HEK293T (cell line): ENCODE results near the gene ERVH48-1.
"Not testable (repeated sequence)": the region's sequence is repeated elsewhere in the genome, so short reads cannot be mapped to it uniquely, and the experiment has no call there.

ENCODE experiments used
- CTCF ChIA-PET: fragments of 350-600 bp; formaldehyde crosslinking; extraction: SDS; loops from one replicate; lab custom pipeline; 2021; ENCODE audit warnings: antibody characterized with exemption, inconsistent platforms; lab: Yijun Ruan, JAX
- POLR2A ChIA-PET: fragments of 350-600 bp; formaldehyde crosslinking; extraction: SDS; loops from one replicate; lab custom pipeline; 2020; ENCODE audit warnings: antibody characterized with exemption, inconsistent platforms; lab: Yijun Ruan, JAX
- DNase-seq: peaks from one replicate; pipeline ENCODE4 v3.0.0; 2012; ENCODE audit warnings: mixed read lengths; ENCODE audit errors: extremely low spot score
- ARNT ChIP-seq: fragments of 450-650 bp; IDR thresholded peaks from 2 replicates; pipeline ENCODE4 v1.6.1; 2017; ENCODE audit warnings: mild to moderate bottlenecking
- BHLHE40 ChIP-seq: fragments of 450-650 bp; IDR thresholded peaks from 2 replicates; pipeline ENCODE4 v1.6.1; 2016; ENCODE audit warnings: mild to moderate bottlenecking, moderate library complexity, borderline replicate concordance
- CTBP1 ChIP-seq: fragments of 450-650 bp; IDR thresholded peaks from 2 replicates; pipeline ENCODE4 v1.6.1; 2016; ENCODE audit warnings: borderline replicate concordance
- ELF4 ChIP-seq: fragments of 450-650 bp; IDR thresholded peaks from 2 replicates; pipeline ENCODE4 v1.6.1; 2017; ENCODE audit warnings: antibody characterized with exemption
- FOXA1 ChIP-seq: fragments of 450-650 bp; IDR thresholded peaks from 2 replicates; pipeline ENCODE4 v1.6.1; 2016; ENCODE audit warnings: mild to moderate bottlenecking
- FOXK2 ChIP-seq: fragments of 450-650 bp; IDR thresholded peaks from 2 replicates; pipeline ENCODE4 v1.6.1; 2016; ENCODE audit warnings: mild to moderate bottlenecking
- FOXM1 ChIP-seq: fragments of 450-650 bp; IDR thresholded peaks from 2 replicates; pipeline ENCODE4 v1.6.1; 2017; ENCODE audit warnings: mild to moderate bottlenecking, borderline replicate concordance
- HDGF ChIP-seq: fragments of 450-650 bp; IDR thresholded peaks from 2 replicates; pipeline ENCODE4 v1.6.1; 2017; ENCODE audit warnings: antibody characterized with exemption, borderline replicate concordance
- L3MBTL2 ChIP-seq: fragments of 450-650 bp; conservative IDR thresholded peaks from 2 replicates; pipeline ENCODE4 v1.6.1; 2016; ENCODE audit warnings: mild to moderate bottlenecking
- LEF1 ChIP-seq: fragments of 450-650 bp; IDR thresholded peaks from 2 replicates; pipeline ENCODE4 v1.6.1; 2017; ENCODE audit warnings: mild to moderate bottlenecking, borderline replicate concordance
- NFRKB ChIP-seq: fragments of 450-650 bp; IDR thresholded peaks from 2 replicates; pipeline ENCODE4 v1.6.1; 2016; ENCODE audit warnings: mild to moderate bottlenecking, moderate library complexity
- PKNOX1 ChIP-seq: fragments of 450-650 bp; IDR thresholded peaks from 2 replicates; pipeline ENCODE4 v1.6.1; 2016
- SP1 ChIP-seq: fragments of 450-650 bp; IDR thresholded peaks from 2 replicates; pipeline ENCODE4 v1.6.1; 2017
- SUZ12 ChIP-seq: fragments of 450-650 bp; IDR thresholded peaks from 2 replicates; pipeline ENCODE4 v1.6.1; 2016; ENCODE audit warnings: mild to moderate bottlenecking
- TARDBP ChIP-seq: fragments of 450-650 bp; IDR thresholded peaks from 2 replicates; pipeline ENCODE4 v1.6.1; 2016
- ZNF384 ChIP-seq: fragments of 450-650 bp; IDR thresholded peaks from 2 replicates; pipeline ENCODE4 v1.6.1; 2016

Gene ERVH48-1

GRCh38 chr21:42883921-42884320, 41.5 kb downstream of the ERVH48-1 start:
- POLR2A ChIA-PET, result no interaction called here
- CTCF ChIA-PET, result no interaction called here
- no peak for DNase-seq
- TF ChIP-seq HDGF, result no peak
- no peak for TF ChIP-seq BHLHE40
- TF ChIP-seq TARDBP, result no peak
- TF ChIP-seq CTBP1, result no peak
- no peak for TF ChIP-seq SP1
- TF ChIP-seq PKNOX1, result no peak
- no peak for TF ChIP-seq ELF4
- TF ChIP-seq NFRKB, result no peak
- TF ChIP-seq FOXK2, result no peak
- TF ChIP-seq LEF1, result no peak
- no peak for TF ChIP-seq FOXA1
- no peak for TF ChIP-seq L3MBTL2
- TF ChIP-seq ARNT, result no peak
- no peak for TF ChIP-seq ZNF384

GRCh38 chr21:42880352-42880751, 45.1 kb downstream of the ERVH48-1 start:
- DNase-seq, result no peak
- ChIA-PET CTCF (no interaction called here), POLR2A (interaction anchor here (2.7 kb wide), 1 partner anchor 13 kb away, joined by 18 read pairs; the partner anchor contains the start of gene NDUFV3)
- TF ChIP-seq ARNT (no peak), HDGF (no peak), ZNF384 (no peak), CTBP1 (no peak), TARDBP (no peak), LEF1 (no peak), L3MBTL2 (no peak), FOXA1 (no peak), NFRKB (no peak)

GRCh38 chr21:42878993-42879787, 46.2 kb downstream of the ERVH48-1 start, which contains the start of gene WDR4:
Gene WDR4, minus strand, starts transcription at chr21:42879539. Its CDS starts 44 bp downstream, at chr21:42879495.
- CTCF ChIA-PET, result interaction anchor here (0.5 to 1.0 kb wide), 3 partner anchors 12 to 271 kb away, joined by 3 to 6 read pairs (median 3); no protein-coding TSS in a partner anchor
- peak; percentile 68; the same call in 1 of the 2 replicates for TF ChIP-seq L3MBTL2
- no peak for TF ChIP-seq BHLHE40
- no peak for TF ChIP-seq FOXA1
- no peak for TF ChIP-seq CTBP1
- no peak for TF ChIP-seq ZNF384
- no peak for TF ChIP-seq SP1
- no peak for TF ChIP-seq PKNOX1
- TF ChIP-seq TARDBP, result no peak
- TF ChIP-seq FOXM1, result no peak
- TF ChIP-seq SUZ12, result no peak
- TF ChIP-seq HDGF, result no peak
- TF ChIP-seq FOXK2, result no peak
- peak; percentile 53; the same call in 1 of the 2 replicates for TF ChIP-seq ELF4
- no peak for TF ChIP-seq ARNT
- peak; percentile 65 for TF ChIP-seq NFRKB
- no peak for TF ChIP-seq LEF1
- peak; percentile 100 for DNase-seq
- POLR2A ChIA-PET, result interaction anchor here (1.1 to 2.7 kb wide), 5 partner anchors 10 to 21 kb away, joined by 3 to 19 read pairs (median 10); partner anchors contain the start of gene NDUFV3

- ChIA-PET CTCF (interaction anchor here (0.6 to 1.0 kb wide), 2 partner anchors 22 to 270 kb away, joined by 3 to 6 read pairs; no protein-coding TSS in a partner anchor), POLR2A (interaction anchor here (1.1 to 1.5 kb wide), 4 partner anchors 10 to 21 kb away, joined by 3 to 19 read pairs (median 8); partner anchors contain the start of gene NDUFV3)
- TF ChIP-seq FOXA1, result no peak
- TF ChIP-seq L3MBTL2, result peak; percentile 86
- no peak for DNase-seq
Observed at GRCh38 chr21:42878678-42878992, 46.8 kb downstream of the ERVH48-1 start.

- DNase-seq, POLR2A ChIA-PET, CTCF ChIA-PET: not testable (repeated sequence)
Observed at GRCh38 chr21:42875811-42876210, 49.6 kb downstream of the ERVH48-1 start.

- ChIA-PET POLR2A (no interaction called here), CTCF (no interaction called here)
- TF ChIP-seq ZNF384 (no peak), SP1 (no peak)
- peak; percentile 3 for DNase-seq
Observed at GRCh38 chr21:42873096-42873495, 52.3 kb downstream of the ERVH48-1 start.

GRCh38 chr21:42868196-42868595, 57.2 kb downstream of the ERVH48-1 start:
- ChIA-PET CTCF (no interaction called here), POLR2A (interaction anchor here (0.7 to 1.5 kb wide), 2 partner anchors 10 to 567 kb away, joined by 3 to 5 read pairs; no protein-coding TSS in a partner anchor)
- DNase-seq, result no peak
- TF ChIP-seq ZNF384 (no peak), CTBP1 (no peak), FOXA1 (no peak), PKNOX1 (no peak), LEF1 (no peak), NFRKB (no peak), L3MBTL2 (no peak), FOXM1 (no peak), TARDBP (no peak), ARNT (no peak), HDGF (no peak), BHLHE40 (no peak), SP1 (no peak)
